Lower leg skin (tissue), 4 donors: ENCODE measurements around the gene ADCY2. TPM values are rescaled to one million over a fixed set of nuclear protein-coding genes. Genes with fewer than 3 reads are reported as not detected.
A peak's percentile ranks its signal among the peaks of the same experiment; 100 is the strongest.

Experiments
- DNase-seq, 2 donors: peaks; one replicate each; pipeline ENCODE4 v3.0.0-alpha.2; 2019; ENCODE audit warnings: low spot score in 2 of 2
- H3K4me3 ChIP-seq: fragments of 200-600 bp; sonication (generic); 2 replicates; pipeline ENCODE4 v1.5.1; 2017; ENCODE audit warnings: mild to moderate bottlenecking, low read depth; ENCODE audit not compliant: poor library complexity, severe bottlenecking
- POLR2A ChIP-seq, 2 donors: fragments of 450-650 bp; IDR thresholded peaks; one replicate each; pipeline ENCODE4 v1.6.1; 2016 to 2017; ENCODE audit warnings: antibody characterized with exemption in 2 of 2, mild to moderate bottlenecking in 1 of 2, moderate library complexity in 1 of 2
- WGBS, 2 donors: methylation state at CpG; one replicate each; pipeline ENCODE4 v1.1.5; 2018; 5-methylcytosine and 5-hydroxymethylcytosine counted together
- intact Hi-C: fragments of 100-400 bp; cut with DNase I; formaldehyde crosslinking; loops from one replicate; pipeline ENCODE4 v1.15.0; 2023; ENCODE audit warnings: low total_unique reads
- total RNA-seq, 4 donors: library from RNA; depleted of rRNA; stranded (reverse); fragments of >200 nt; gene quantifications; one replicate each; pipeline ENCODE4 v1.1.0, GENCODE V29; 2016
- TF ChIP-seq, protein P1 (sequence below), 3 donors: fragments of 450-650 bp; IDR thresholded peaks; one replicate each; pipeline ENCODE4 v1.5.1; 2016; ENCODE audit warnings: antibody characterized with exemption in 3 of 3, mild to moderate bottlenecking in 3 of 3, moderate library complexity in 2 of 3

ADCY2 gene
- total RNA-seq, result 10 to 100 TPM in 1 of 4 donors, 1 to 10 TPM in 3; 7.3 to 11.5 (median 8.2) TPM

DNA sequence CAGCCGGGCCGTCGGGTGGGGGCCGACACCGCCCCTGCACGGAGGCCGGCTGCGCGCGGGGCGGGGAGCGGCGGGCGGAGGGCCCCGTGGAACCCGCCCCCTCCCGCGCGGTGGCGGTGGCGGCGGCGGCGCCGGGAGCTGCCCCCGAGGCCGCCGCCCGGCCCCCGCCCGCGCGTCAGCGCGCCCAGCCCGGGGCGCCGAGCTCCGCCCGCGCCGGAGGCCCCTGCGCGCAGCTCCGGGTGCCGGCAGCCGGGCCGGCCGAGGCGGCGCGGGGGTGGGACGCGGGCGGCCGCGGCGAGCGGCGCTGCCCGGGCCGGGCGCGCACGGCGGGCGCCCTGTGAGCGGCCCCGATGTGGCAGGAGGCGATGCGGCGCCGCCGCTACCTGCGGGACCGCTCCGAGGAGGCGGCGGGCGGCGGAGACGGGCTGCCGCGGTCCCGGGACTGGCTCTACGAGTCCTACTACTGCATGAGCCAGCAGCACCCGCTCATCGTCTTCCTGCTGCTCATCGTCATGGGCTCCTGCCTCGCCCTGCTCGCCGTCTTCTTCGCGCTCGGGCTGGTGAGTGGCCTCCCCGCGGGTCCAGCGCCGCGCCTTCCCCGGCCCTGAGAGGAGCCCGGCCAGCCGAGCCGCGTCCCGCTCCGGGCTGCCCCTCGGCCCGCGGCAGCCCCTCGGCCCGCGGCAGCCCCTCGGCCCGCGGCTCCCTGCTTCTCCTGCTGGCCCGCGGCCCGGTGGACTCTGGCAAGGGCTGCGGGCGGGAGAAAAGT, at the start of gene ADCY2:
Gene ADCY2, plus strand, starts transcription at position 192 of the 766 bp plus-strand sequence. Its CDS starts 159 bp downstream, at position 351.
- H3K4me3 ChIP-seq, result peak within 1 kb of the TSS; percentile 72
- DNase-seq, result no peak
- no peak for TF ChIP-seq POLR2A (IDR thresholded peaks at IDR 0.05)
- TF ChIP-seq, protein P1, sequence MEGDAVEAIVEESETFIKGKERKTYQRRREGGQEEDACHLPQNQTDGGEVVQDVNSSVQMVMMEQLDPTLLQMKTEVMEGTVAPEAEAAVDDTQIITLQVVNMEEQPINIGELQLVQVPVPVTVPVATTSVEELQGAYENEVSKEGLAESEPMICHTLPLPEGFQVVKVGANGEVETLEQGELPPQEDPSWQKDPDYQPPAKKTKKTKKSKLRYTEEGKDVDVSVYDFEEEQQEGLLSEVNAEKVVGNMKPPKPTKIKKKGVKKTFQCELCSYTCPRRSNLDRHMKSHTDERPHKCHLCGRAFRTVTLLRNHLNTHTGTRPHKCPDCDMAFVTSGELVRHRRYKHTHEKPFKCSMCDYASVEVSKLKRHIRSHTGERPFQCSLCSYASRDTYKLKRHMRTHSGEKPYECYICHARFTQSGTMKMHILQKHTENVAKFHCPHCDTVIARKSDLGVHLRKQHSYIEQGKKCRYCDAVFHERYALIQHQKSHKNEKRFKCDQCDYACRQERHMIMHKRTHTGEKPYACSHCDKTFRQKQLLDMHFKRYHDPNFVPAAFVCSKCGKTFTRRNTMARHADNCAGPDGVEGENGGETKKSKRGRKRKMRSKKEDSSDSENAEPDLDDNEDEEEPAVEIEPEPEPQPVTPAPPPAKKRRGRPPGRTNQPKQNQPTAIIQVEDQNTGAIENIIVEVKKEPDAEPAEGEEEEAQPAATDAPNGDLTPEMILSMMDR (IDR thresholded peaks at IDR 0.05), result no peak
- intact Hi-C loops, result loop anchor here (10.0 kb wide), 2 partner anchors 349 to 631 kb away; no protein-coding TSS in a partner anchor
- WGBS, 2 donors, result 5% methylated on average over 13 of the region's 121 CpGs; no CpG with 5 or more reads in 1 of the 2 donors

DNA sequence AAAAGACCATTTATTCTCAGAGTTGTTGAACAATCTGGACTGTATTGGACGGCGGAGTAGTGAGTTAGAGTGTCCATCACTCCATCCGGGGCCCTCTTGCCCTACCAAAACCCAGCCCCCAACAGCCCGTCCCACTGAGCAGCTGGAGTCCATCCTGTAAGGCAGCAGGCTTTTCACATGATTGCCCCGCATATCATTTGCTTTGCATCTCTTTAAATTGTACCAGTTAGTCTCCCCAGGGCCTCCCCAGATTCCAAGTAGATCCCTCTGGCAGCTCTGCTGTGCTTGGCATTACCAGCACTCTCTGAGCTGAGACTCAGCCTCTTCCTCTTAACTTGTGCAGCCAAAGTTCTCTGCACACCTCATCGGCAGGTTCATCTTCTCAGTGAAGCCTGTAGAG, 48.6 kb upstream of the ADCY2 start:
- TF ChIP-seq POLR2A (IDR thresholded peaks at IDR 0.05), result no peak
- TF ChIP-seq, protein P1 (IDR thresholded peaks at IDR 0.05), result no peak
- no peak overlapping the region for H3K4me3 ChIP-seq
- intact Hi-C loops, result no loop called here
- no peak for DNase-seq
- 82 to 88% methylated on average over 6 of the region's 6 CpGs for WGBS, 2 donors

DNA sequence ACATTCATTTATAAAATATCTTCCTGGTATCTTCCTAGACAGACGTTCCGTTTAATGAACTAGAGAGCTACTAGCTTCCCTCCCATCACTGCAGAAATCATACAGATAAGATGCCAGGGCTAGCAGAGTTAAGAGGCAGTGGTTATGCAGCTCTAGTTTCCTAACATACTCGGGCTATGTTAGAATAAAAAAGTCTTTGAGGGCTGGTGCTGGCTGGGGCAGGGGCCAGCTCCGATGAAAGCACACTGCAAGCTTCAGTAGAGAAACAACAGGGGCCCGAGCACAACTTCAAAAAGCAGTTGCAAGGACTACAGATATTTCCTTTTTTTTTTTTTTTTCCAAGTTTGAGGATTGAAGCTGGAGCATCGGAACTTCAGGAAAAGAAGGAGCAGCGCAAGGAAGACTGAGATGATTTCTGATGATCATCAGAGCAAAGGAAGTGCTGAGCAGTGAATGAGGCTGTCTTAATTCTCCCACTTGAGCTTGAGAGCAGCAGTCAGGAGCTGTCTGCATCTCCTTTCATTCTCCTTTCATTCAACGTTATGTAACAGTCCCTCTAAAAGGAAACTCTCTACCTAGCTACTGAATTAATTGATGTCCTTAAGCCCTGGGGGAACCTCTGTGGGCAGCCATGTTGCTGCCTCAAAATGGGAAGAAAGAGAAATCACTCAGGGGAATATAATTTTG, 47.6 kb upstream of the ADCY2 start:
- no peak for DNase-seq
- no peak overlapping the region for H3K4me3 ChIP-seq
- no peak for TF ChIP-seq POLR2A (IDR thresholded peaks at IDR 0.05)
- TF ChIP-seq, protein P1 (IDR thresholded peaks at IDR 0.05), result no peak
- WGBS, 2 donors, result 44 to 49% methylated on average over 8 of the region's 8 CpGs
- intact Hi-C loops, result no loop called here

DNA sequence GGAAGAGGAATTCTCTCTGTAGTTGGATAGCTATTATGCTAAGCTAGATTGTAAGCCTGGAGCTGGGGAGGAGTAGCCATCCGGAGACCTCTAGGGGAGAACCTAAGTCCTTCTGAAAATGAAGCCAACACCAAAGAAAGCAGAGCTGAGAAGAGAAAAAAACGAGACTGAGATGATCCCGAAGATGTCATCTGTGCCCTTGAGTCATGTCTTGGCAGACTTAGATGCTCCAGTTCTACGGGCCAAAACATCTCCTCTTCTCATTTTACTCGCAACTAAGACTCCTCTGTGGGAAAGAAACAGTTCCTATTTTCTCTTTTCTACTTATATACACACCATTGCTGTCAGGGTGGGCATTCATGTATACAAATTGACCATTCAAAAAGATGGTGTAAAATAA, 34.3 kb upstream of the ADCY2 start:
- intact Hi-C loops, result no loop called here
- 39 to 56% methylated on average over 5 of the region's 5 CpGs for WGBS, 2 donors
- H3K4me3 ChIP-seq, result no peak overlapping the region
- no peak for DNase-seq
- no peak for TF ChIP-seq POLR2A (IDR thresholded peaks at IDR 0.05)
- TF ChIP-seq, protein P1 (IDR thresholded peaks at IDR 0.05), result no peak

- 45 to 56% methylated on average over 2 of the region's 2 CpGs for WGBS, 2 donors
- TF ChIP-seq, protein P1 (IDR thresholded peaks at IDR 0.05), result no peak
- no peak for TF ChIP-seq POLR2A (IDR thresholded peaks at IDR 0.05)
- H3K4me3 ChIP-seq, result no peak overlapping the region
- DNase-seq, result no peak
- intact Hi-C loops, result no loop called here
Measured at GRCh38 chr5:7363067-7363677, 32.8 kb upstream of the ADCY2 start.
